SIG-M5 treated with dmso at 0.1 percent for 504 hours (cell line): Measurements from ENCODE around the gene C3.

ENCODE experiments used
- DNase-seq: peaks from one replicate; lab custom pipeline; 2025; ENCODE audit not compliant: unreplicated experiment; lab: John Stamatoyannopoulos, UW

The C3 gene

GRCh38 chr19:6745965-6746364 is 25.5 kb upstream of the C3 start:
- DNase-seq = no peak

- DNase-seq = no peak
Observed at GRCh38 chr19:6744381-6745301, 24.2 kb upstream of the C3 start.

GRCh38 chr19:6743714-6744380 is 23.4 kb upstream of the C3 start:
- no peak for DNase-seq

- no peak for DNase-seq
Observed at GRCh38 chr19:6743066-6743465, 22.6 kb upstream of the C3 start.

GRCh38 chr19:6740589-6741343 is 20.3 kb upstream of the C3 start:
- no peak for DNase-seq

GRCh38 chr19:6739883-6740588 is 19.6 kb upstream of the C3 start:
- DNase-seq = no peak

- peak; percentile 40 for DNase-seq
Observed at GRCh38 chr19:6739390-6739882, 19.0 kb upstream of the C3 start, which contains the start of gene TRIP10. Gene TRIP10, plus strand, starts transcription at chr19:6739680. Its CDS starts 82 bp downstream, at chr19:6739762.

GRCh38 chr19:6738787-6739389 is 18.4 kb upstream of the C3 start:
- DNase-seq = no peak

GRCh38 chr19:6737873-6738786 is 17.7 kb upstream of the C3 start:
- DNase-seq = peak; percentile 85

- DNase-seq = peak; percentile 100
Observed at GRCh38 chr19:6737284-6737872, 16.9 kb upstream of the C3 start, which contains the start of gene GPR108. Gene GPR108, minus strand, starts transcription at chr19:6737580. Its CDS starts 4 bp downstream, at chr19:6737576.

- DNase-seq = no peak
Observed at GRCh38 chr19:6736917-6737283, 16.4 kb upstream of the C3 start.

GRCh38 chr19:6736169-6736916 is 15.9 kb upstream of the C3 start:
- peak; percentile 76 for DNase-seq

GRCh38 chr19:6735181-6735911 is 14.9 kb upstream of the C3 start:
- DNase-seq = no peak

GRCh38 chr19:6734096-6734696 is 13.7 kb upstream of the C3 start:
- DNase-seq = no peak

- no peak for DNase-seq
Observed at GRCh38 chr19:6733338-6734095, 13.1 kb upstream of the C3 start.

- no peak for DNase-seq
Observed at GRCh38 chr19:6732803-6733337, 12.4 kb upstream of the C3 start.
